GM21825 (cell line): ENCODE measurements around the gene LRCH2.
"Not testable (repeated sequence)": the region's sequence is repeated elsewhere in the genome, so short reads cannot be mapped to it uniquely, and the experiment has no call there.

Experiments
- ATAC-seq: cut with Tn5 transposase; IDR thresholded peaks from one replicate; pipeline ENCODE4 v1.9.1; 2021; ENCODE audit warnings: mild to moderate bottlenecking, moderate library complexity; ENCODE audit not compliant: unreplicated experiment

LRCH2 gene

GRCh38 chrX:115209547-115209946, 24.3 kb downstream of the LRCH2 start:
- not testable (repeated sequence) for ATAC-seq

GRCh38 chrX:115204040-115204439, 29.9 kb downstream of the LRCH2 start:
- no peak for ATAC-seq

- ATAC-seq = no peak
Observed at GRCh38 chrX:115192244-115192700, 41.6 kb downstream of the LRCH2 start.

- no peak for ATAC-seq
Observed at GRCh38 chrX:115191490-115192243, 42.2 kb downstream of the LRCH2 start.

- ATAC-seq = no peak
Observed at GRCh38 chrX:115190636-115191489, 43.0 kb downstream of the LRCH2 start.

GRCh38 chrX:115189646-115190635, 44.0 kb downstream of the LRCH2 start:
- no peak for ATAC-seq

- no peak for ATAC-seq
Observed at GRCh38 chrX:115189110-115189509, 44.8 kb downstream of the LRCH2 start, which contains the start of gene RBMXL3. Gene RBMXL3, plus strand, starts transcription at chrX:115189410. Its CDS starts 32 bp downstream, at chrX:115189442.

- ATAC-seq = no peak
Observed at GRCh38 chrX:115183980-115184379, 49.9 kb downstream of the LRCH2 start.

- no peak for ATAC-seq
Observed at GRCh38 chrX:115178473-115178872, 55.4 kb downstream of the LRCH2 start.

- ATAC-seq = no peak
Observed at GRCh38 chrX:115177932-115178331, 56.0 kb downstream of the LRCH2 start.

- ATAC-seq = no peak
Observed at GRCh38 chrX:115174548-115174947, 59.3 kb downstream of the LRCH2 start.

GRCh38 chrX:115173181-115173580, 60.7 kb downstream of the LRCH2 start:
- ATAC-seq = no peak

GRCh38 chrX:115147220-115147619, 86.7 kb downstream of the LRCH2 start:
- ATAC-seq = no peak

GRCh38 chrX:115142057-115142456, 91.8 kb downstream of the LRCH2 start:
- no peak for ATAC-seq

- ATAC-seq = no peak
Observed at GRCh38 chrX:115138040-115138439, 95.9 kb downstream of the LRCH2 start.

- no peak for ATAC-seq
Observed at GRCh38 chrX:115134382-115134781, 99.5 kb downstream of the LRCH2 start.

GRCh38 chrX:115112411-115112810, 121.5 kb downstream of the LRCH2 start:
- ATAC-seq = no peak

- ATAC-seq = no peak
Observed at GRCh38 chrX:115098897-115099296, 135.0 kb downstream of the LRCH2 start.

GRCh38 chrX:115093191-115093590, 140.7 kb downstream of the LRCH2 start:
- ATAC-seq = no peak

- no peak for ATAC-seq
Observed at GRCh38 chrX:115089419-115089818, 144.5 kb downstream of the LRCH2 start.

- no peak for ATAC-seq
Observed at GRCh38 chrX:115068896-115069295, 165.0 kb downstream of the LRCH2 start.
